Natural killer cell (primary cell): ENCODE data around the gene ZBTB7B. TPM values are rescaled to one million over a fixed set of nuclear protein-coding genes. Genes with fewer than 3 reads are reported as not detected.
A peak's percentile ranks its signal among the peaks of the same experiment; 100 is the strongest.

Experiments used
- ATAC-seq, 3 donors: fragments of 150-1000 bp in 2 of 3; fragments of 200-7000 bp in 1 of 3; cut with Tn5 transposase; 1 replicate in 1 of 3; 2 replicates in 2 of 3; pipeline ENCODE4 v1.10.0; 2021; ENCODE audit warnings: mild to moderate bottlenecking in 2 of 3, moderate library complexity in 2 of 3
- DNase-seq, 2 donors: peaks; one replicate each; pipeline versions ENCODE4 v3.0.0 to v3.0.0-alpha.2; 2013 to 2021; ENCODE audit warnings: mixed read lengths in 1 of 2
- H3K27ac ChIP-seq: one replicate; pipeline ENCODE4 v1.5.1; 2013; ENCODE audit warnings: mild to moderate bottlenecking, low read length
- H3K27me3 ChIP-seq: one replicate; pipeline ENCODE4 v1.6.1; 2013; ENCODE audit warnings: low read length; ENCODE audit not compliant: control insufficient read depth, insufficient read depth
- H3K36me3 ChIP-seq: one replicate; pipeline ENCODE4 v1.6.1; 2013; ENCODE audit warnings: low read length; ENCODE audit not compliant: control insufficient read depth, insufficient read depth
- H3K4me1 ChIP-seq: one replicate; pipeline ENCODE4 v1.6.1; 2013; ENCODE audit warnings: low read length; ENCODE audit not compliant: control insufficient read depth, insufficient read depth
- H3K4me3 ChIP-seq: one replicate; pipeline ENCODE4 v1.5.1; 2013; ENCODE audit warnings: low read length
- H3K9me3 ChIP-seq: one replicate; pipeline ENCODE4 v1.6.1; 2013; ENCODE audit warnings: low read length; ENCODE audit not compliant: control insufficient read depth, insufficient read depth
- H3K27ac Mint-ChIP-seq, 2 donors: one replicate each; pipeline ENCODE4 v1.8.0; 2022; ENCODE audit warnings: mild to moderate bottlenecking in 2 of 2, mixed read lengths in 2 of 2, moderate library complexity in 1 of 2
- H3K27me3 Mint-ChIP-seq, 2 donors: one replicate each; pipeline ENCODE4 v1.8.0; 2022; ENCODE audit warnings: low read depth in 2 of 2, mixed read lengths in 2 of 2
- H3K36me3 Mint-ChIP-seq: one replicate; pipeline ENCODE4 v1.8.0; 2022; ENCODE audit warnings: mixed read lengths
- H3K4me1 Mint-ChIP-seq, 2 donors: one replicate each; pipeline ENCODE4 v1.8.0; 2022; ENCODE audit warnings: mixed read lengths in 2 of 2
- H3K4me3 Mint-ChIP-seq: one replicate; pipeline ENCODE4 v1.8.0; 2022; ENCODE audit warnings: mild to moderate bottlenecking, moderate library complexity, mixed read lengths
- H3K9me3 Mint-ChIP-seq, 2 donors: one replicate each; pipeline ENCODE4 v1.8.0; 2022; ENCODE audit warnings: mixed read lengths in 2 of 2
- CTCF ChIP-seq: fragments of 200-600 bp; IDR thresholded peaks from one replicate; pipeline ENCODE4 v1.8.0; 2022; ENCODE audit warnings: antibody characterized with exemption
- WGBS: methylation state at CpG from one replicate; pipeline ENCODE4 v1.1.7; 2013; ENCODE audit warnings: missing lambda C conversion rate; ENCODE audit not compliant: insufficient coverage; 5-methylcytosine and 5-hydroxymethylcytosine counted together
- intact Hi-C: fragments of 100-400 bp; cut with micrococcal nuclease; formaldehyde crosslinking; loops from one replicate; pipeline ENCODE4 v1.14.2; 2022
- total RNA-seq, 4 donors: library from RNA; stranded (reverse); fragments of 120-200 nt in 1 of 4; gene quantifications; one replicate each; pipeline versions ENCODE4 v1.2.3 to v1.2.4, GENCODE V29; 2013 to 2022

Gene ZBTB7B
- total RNA-seq, 3 donors from 2014 or later (not counting 1 experiment from before 2014, with no cell fraction given), result 61.2 to 75.4 (median 63.3) TPM

DNA sequence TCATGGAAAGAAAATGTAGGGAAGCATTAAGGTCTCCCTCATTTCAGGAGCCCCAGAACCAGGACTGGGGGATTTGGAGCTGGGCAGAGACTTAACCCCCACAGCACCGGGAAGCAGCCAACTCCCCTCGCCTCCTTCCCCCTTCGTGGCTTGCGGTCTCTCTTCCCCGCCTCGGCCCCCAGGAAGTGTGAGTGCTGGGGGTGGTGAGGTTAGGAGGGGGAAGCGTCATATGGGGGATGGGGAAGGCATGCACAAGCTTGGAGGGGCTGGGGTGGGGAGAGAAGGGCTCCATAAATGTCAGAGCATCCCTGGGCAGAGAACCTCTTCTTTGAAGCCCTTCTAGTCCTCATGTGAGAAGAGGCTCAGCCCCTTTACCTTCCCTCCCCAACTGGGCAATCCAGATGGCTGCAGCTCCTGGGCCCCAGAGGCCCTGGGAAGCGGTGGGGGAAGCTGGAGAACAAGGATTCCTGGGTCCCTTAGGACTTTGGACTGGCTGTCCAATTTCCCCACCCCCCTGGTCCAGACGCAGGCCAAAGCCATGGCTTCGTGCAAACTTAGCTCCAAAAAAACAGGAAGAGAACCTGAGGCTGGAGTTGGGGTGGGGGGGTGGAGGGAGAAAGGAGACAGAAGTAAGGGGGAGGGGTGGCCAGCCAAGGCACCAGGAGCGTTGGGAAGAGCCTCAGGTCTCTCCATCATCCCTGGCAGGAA is 7.8 kb downstream of the ZBTB7B start:
- peak overlapping the region; percentile 26 for H3K27ac ChIP-seq
- H3K27me3 ChIP-seq, result no peaks in the 10 kb centered on the region
- Mint-ChIP-seq H3K4me1 (peaks cover 26 to 83% of the 10 kb centered on the region in 2 donors), H3K27ac (peak overlapping the region in 1 of 2 donors; percentile 60), H3K4me3 (peak overlapping the region; percentile 59), H3K9me3 (no peaks in the 10 kb centered on the region), H3K36me3 (no peaks in the 10 kb centered on the region), H3K27me3 (no peaks in the 10 kb centered on the region)
- peaks cover 9% of the 10 kb centered on the region for H3K36me3 ChIP-seq
- no peak for ATAC-seq
- TF ChIP-seq CTCF, result no peak
- H3K4me3 ChIP-seq, result peak overlapping the region; percentile 2
- intact Hi-C loops, result no loop called here
- peaks cover 97% of the 10 kb centered on the region for H3K4me1 ChIP-seq
- H3K9me3 ChIP-seq, result no peaks in the 10 kb centered on the region
- WGBS, result 64% methylated on average over 3 of the region's 11 CpGs
- DNase-seq, result peak in 1 of 2 donors; percentile 53

GRCh38 chr1:155011004-155011416 is 8.4 kb downstream of the ZBTB7B start:
- peak overlapping the region; percentile 17 for H3K4me3 Mint-ChIP-seq
- H3K36me3 Mint-ChIP-seq, result no peaks in the 10 kb centered on the region
- intact Hi-C loops, result no loop called here
- peaks cover 25 to 82% of the 10 kb centered on the region in 2 donors for H3K4me1 Mint-ChIP-seq
- Histone ChIP-seq H3K4me1 (peaks cover 97% of the 10 kb centered on the region), H3K27me3 (no peaks in the 10 kb centered on the region), H3K9me3 (no peaks in the 10 kb centered on the region), H3K27ac (no peak overlapping the region), H3K4me3 (no peak overlapping the region), H3K36me3 (peaks cover 14% of the 10 kb centered on the region)
- H3K27ac Mint-ChIP-seq, result peak overlapping the region in 1 of 2 donors; percentile 66
- WGBS, result 90% methylated on average over 3 of the region's 5 CpGs
- TF ChIP-seq CTCF, result no peak
- DNase-seq, result no peak
- H3K27me3 Mint-ChIP-seq, result no peaks in the 10 kb centered on the region
- no peak for ATAC-seq
- no peaks in the 10 kb centered on the region for H3K9me3 Mint-ChIP-seq

GRCh38 chr1:155011437-155012025 is 8.9 kb downstream of the ZBTB7B start:
- H3K4me1 ChIP-seq, result peaks cover 97% of the 10 kb centered on the region
- no peaks in the 10 kb centered on the region for H3K27me3 ChIP-seq
- WGBS, result 91% methylated on average over 3 of the region's 6 CpGs
- no peaks in the 10 kb centered on the region for H3K27me3 Mint-ChIP-seq
- intact Hi-C loops, result no loop called here
- no peak for TF ChIP-seq CTCF
- no peaks in the 10 kb centered on the region for H3K9me3 ChIP-seq
- no peak overlapping the region for H3K4me3 ChIP-seq
- no peaks in the 10 kb centered on the region for H3K36me3 Mint-ChIP-seq
- ATAC-seq (peak in 1 of 3 donors; percentile 15), DNase-seq (peak in 1 of 2 donors; percentile 55)
- H3K4me3 Mint-ChIP-seq, result no peak overlapping the region
- H3K27ac ChIP-seq, result no peak overlapping the region
- peaks cover 19 to 82% of the 10 kb centered on the region in 2 donors for H3K4me1 Mint-ChIP-seq
- H3K36me3 ChIP-seq, result peaks cover 19% of the 10 kb centered on the region
- peak overlapping the region in 1 of 2 donors; percentile 81 for H3K27ac Mint-ChIP-seq
- no peaks in the 10 kb centered on the region for H3K9me3 Mint-ChIP-seq
